Left lung (tissue), 10 donors: ENCODE results near the gene SLC2A11. TPM values are rescaled to one million over a fixed set of nuclear protein-coding genes. Genes with fewer than 3 reads are reported as not detected.

Experiments used
- ATAC-seq: fragments of 200-7000 bp; cut with Tn5 transposase; one replicate; pipeline ENCODE4 v1.9.1; 2020; ENCODE audit warnings: moderate library complexity
- DNase-seq, 4 donors: peaks; one replicate each; pipeline ENCODE4 v3.0.0-alpha.2; 2013 to 2020
- H3K27ac ChIP-seq, 2 donors: fragments of 200-600 bp; sonication (generic) in 1 of 2; one replicate each; pipeline versions ENCODE4 v1.5.0 to v1.8.0; 2020 to 2021
- H3K27me3 ChIP-seq, 2 donors: fragments of 200-600 bp; sonication (generic) in 1 of 2; one replicate each; pipeline versions ENCODE4 v1.5.0 to v1.8.0; 2020 to 2021
- H3K36me3 ChIP-seq, 2 donors: fragments of 200-600 bp; sonication (generic) in 1 of 2; one replicate each; pipeline versions ENCODE4 v1.5.0 to v1.8.0; 2020 to 2021
- H3K4me1 ChIP-seq, 2 donors: fragments of 200-600 bp; one replicate each; pipeline ENCODE4 v1.8.0; 2021
- H3K4me3 ChIP-seq, 2 donors: fragments of 200-600 bp; sonication (generic) in 1 of 2; one replicate each; pipeline versions ENCODE4 v1.5.0 to v1.8.0; 2020 to 2021; ENCODE audit warnings: mild to moderate bottlenecking in 1 of 2
- H3K9me3 ChIP-seq, 2 donors: fragments of 200-600 bp; sonication (generic) in 1 of 2; one replicate each; pipeline versions ENCODE4 v1.5.0 to v1.8.0; 2020 to 2021
- intact Hi-C, 2 donors: fragments of 100-400 bp; cut with DNase I; formaldehyde crosslinking; loops; one replicate each; pipeline versions ENCODE4 v1.11.2 to v1.14.2; 2022
- polyA plus RNA-seq, 6 donors: library from polyadenylated mRNA; unstranded; fragments of 120-200 nt; gene quantifications; one replicate each; pipeline ENCODE4 v1.2.1, GENCODE V29; 2013; ENCODE audit not compliant: insufficient read length in 6 of 6
- total RNA-seq, 2 donors: library from RNA; stranded (reverse); fragmentation: NEBNext Ultra II Directional; extraction: Animal tissue kit (Norgen Biotek cat#: 25700); gene quantifications; one replicate each; pipeline ENCODE4 v1.2.1, GENCODE V29; 2021
- TF ChIP-seq, protein P1 (sequence below), 2 donors: fragments of 200-600 bp; sonication (generic) in 1 of 2; IDR thresholded peaks; one replicate each; pipeline versions ENCODE4 v1.5.0 to v1.8.0; 2021; ENCODE audit warnings: antibody characterized with exemption in 2 of 2
- donor health status: DM: no; HTN: yes; CAD: no.
- donor health status: DM: no; HTN: no; CAD: no.

SLC2A11 gene
- total and polyA plus RNA-seq, 8 donors: 9.9 to 26.7 (median 18.9) TPM

DNA sequence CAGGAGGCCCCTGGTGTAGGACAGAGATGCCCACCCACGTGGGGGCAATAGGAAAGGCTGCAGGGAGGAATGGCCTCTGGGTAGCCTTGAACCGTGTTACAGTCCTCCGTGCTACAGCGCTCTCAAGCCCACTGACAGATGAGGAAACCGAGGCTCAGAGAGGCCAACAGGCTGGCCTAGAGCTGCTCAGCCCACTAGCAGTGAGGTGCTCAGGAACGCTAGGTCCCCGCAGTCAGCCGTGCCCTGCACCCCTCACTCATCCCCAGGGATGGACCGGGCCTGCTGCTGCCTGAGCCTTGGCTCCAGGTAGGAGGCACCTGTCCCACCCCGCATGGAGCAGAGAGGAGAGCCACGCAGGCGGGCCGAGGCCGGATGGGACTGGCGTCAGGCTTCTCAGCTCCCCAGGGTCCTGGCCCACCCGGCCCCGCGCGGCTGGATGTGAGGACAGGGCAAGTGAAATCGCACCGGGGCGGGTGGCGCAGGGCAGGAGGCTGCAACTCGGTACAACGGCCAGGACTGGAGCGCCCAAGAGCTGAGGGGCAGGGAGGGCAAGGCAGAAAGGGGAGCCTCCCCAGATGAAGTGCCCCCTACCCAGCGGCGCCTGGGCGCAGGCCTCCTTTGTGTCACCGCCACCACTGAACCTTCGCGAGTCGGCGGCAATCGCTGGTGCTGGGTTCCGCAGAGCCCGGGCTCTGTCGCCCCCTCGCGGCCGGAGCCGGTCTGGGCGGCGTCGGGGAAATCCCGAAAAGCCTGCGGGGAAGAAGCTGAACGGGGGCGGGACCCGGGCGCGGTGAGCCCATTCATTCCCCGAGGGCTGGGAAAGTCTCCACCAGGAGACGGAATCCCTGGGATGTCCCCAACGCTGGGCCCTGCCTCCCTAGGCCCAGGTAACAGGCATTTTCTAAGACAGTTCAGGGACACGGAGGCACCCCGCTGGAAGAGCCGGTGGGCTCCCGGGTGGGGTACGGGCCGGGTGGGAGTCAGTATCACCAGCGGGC, 8.4 kb upstream of the SLC2A11 start:
- Histone ChIP-seq H3K36me3 (no peaks in the 10 kb centered on the region), H3K9me3 (no peaks in the 10 kb centered on the region), H3K27me3 (peaks cover 0 to 7% of the 10 kb centered on the region in 2 donors), H3K27ac (no peak overlapping the region), H3K4me1 (peaks cover 11 to 20% of the 10 kb centered on the region in 2 donors), H3K4me3 (no peak overlapping the region)
- DNase-seq (peak; percentile 67 to 98 (median 83)), ATAC-seq (peak; percentile 95)
- intact Hi-C loops: loop anchor here in 1 of 2 donors (10.0 kb wide), 1 partner anchor 305 kb away; no protein-coding TSS in a partner anchor
- TF ChIP-seq, protein P1, sequence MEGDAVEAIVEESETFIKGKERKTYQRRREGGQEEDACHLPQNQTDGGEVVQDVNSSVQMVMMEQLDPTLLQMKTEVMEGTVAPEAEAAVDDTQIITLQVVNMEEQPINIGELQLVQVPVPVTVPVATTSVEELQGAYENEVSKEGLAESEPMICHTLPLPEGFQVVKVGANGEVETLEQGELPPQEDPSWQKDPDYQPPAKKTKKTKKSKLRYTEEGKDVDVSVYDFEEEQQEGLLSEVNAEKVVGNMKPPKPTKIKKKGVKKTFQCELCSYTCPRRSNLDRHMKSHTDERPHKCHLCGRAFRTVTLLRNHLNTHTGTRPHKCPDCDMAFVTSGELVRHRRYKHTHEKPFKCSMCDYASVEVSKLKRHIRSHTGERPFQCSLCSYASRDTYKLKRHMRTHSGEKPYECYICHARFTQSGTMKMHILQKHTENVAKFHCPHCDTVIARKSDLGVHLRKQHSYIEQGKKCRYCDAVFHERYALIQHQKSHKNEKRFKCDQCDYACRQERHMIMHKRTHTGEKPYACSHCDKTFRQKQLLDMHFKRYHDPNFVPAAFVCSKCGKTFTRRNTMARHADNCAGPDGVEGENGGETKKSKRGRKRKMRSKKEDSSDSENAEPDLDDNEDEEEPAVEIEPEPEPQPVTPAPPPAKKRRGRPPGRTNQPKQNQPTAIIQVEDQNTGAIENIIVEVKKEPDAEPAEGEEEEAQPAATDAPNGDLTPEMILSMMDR (IDR thresholded peaks at IDR 0.05): peak; percentile 97 to 98

DNA sequence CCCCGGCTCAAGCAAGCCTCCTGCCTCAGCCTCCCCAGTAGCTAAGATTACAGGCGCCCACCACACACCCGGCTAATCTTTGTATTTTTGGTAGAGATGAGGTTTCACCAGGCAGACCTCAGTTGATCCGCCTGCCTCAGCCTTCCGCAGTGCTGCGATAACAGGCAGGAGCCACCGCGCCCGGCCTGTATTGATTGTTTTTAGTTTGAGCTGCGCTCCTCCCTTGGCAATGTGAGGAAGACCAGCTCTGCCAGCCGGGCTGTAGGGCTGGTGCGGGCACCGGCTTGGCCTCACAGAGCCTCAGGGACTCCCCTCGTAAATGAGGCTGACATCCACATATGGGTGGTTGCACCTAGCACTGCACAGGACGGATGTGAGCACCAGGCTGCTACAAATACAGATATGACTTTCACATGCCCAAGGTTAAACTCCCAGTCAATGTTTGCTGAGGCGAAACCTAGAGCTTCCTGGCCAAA, 7.5 kb upstream of the SLC2A11 start:
- Histone ChIP-seq H3K36me3 (no peaks in the 10 kb centered on the region), H3K27ac (no peak overlapping the region), H3K4me3 (no peak overlapping the region), H3K27me3 (peaks cover 0 to 7% of the 10 kb centered on the region in 2 donors), H3K9me3 (no peaks in the 10 kb centered on the region), H3K4me1 (peaks cover 6 to 15% of the 10 kb centered on the region in 2 donors)
- TF ChIP-seq, protein P1 (IDR thresholded peaks at IDR 0.05): no peak
- DNase-seq (peak in 1 of 4 donors; percentile 68), ATAC-seq (no peak)
- intact Hi-C loops: no loop called here

DNA sequence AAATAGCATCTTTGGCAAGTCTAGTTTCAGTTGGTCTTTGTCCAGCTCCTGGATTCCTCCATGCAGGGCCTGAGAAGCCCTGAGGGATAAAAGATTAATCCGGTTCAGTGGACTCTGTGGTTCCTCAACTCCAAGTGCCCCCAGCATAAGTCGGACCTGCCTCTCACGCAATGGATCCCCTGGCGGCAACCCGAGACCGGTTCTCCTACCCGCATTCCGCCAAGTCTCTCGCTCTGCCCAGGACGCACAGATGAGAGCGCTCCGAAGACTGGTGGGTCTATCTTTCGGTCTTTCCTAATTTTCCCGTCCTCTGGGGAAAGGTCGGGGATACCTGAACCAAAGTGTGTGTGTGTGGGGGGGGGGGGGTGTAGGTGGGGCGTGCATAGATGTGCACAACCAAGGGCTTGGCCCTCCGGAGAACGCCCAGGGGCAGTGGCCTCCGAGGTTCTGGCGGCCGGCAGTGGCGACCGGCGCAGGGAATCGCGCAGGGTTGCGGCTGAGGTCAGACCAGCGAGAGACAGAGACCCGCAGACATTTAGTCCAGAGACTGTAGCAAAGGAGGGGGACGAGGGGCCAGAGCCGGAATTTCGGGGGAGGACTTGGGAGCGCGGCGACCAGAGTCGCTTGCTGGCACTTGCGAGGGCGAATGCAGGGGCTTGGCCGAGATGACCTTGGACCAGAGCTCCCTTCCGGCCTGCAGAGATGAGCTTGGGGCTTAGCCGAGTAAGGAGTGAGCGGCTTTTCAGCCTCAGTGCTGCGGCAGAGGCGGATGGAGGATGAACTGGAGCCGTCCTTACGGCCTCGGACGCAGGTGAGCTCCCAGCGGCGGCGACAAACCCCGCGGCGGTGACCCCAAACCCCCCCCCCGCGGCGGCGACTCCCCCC, 712 bp upstream of the SLC2A11 start:
- ATAC-seq (peak; percentile 57), DNase-seq (peak in 3 of 4 donors; percentile 46 to 83 (median 50))
- Histone ChIP-seq H3K9me3 (no peaks in the 10 kb centered on the region), H3K4me1 (peaks cover 3 to 20% of the 10 kb centered on the region in 2 donors), H3K36me3 (no peaks in the 10 kb centered on the region), H3K27ac (peak overlapping the region; percentile 90 to 94), H3K4me3 (peak overlapping the region; percentile 68 to 70), H3K27me3 (no peaks in the 10 kb centered on the region)
- intact Hi-C loops: no loop called here
- TF ChIP-seq, protein P1 (IDR thresholded peaks at IDR 0.05): no peak

DNA sequence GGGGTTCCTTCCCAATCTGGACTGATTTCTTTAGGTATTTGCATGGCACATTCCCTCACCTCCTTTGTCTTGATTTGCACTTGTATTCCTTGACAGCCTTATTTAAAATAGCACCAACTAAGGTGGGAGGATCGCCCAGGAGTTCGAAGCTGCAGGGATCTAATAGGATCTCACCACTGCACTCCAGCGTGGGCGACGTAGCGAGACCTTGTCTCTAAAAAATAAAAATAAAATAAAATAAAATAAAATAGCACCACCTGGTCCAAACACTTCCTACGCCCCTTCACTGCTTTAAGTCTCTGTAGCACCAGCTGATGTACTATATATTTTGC, 775 bp downstream of the SLC2A11 start:
- Histone ChIP-seq H3K4me3 (peak overlapping the region; percentile 68 to 70), H3K9me3 (no peaks in the 10 kb centered on the region), H3K36me3 (no peaks in the 10 kb centered on the region), H3K27ac (no peak overlapping the region), H3K4me1 (peaks cover 3 to 20% of the 10 kb centered on the region in 2 donors), H3K27me3 (no peaks in the 10 kb centered on the region)
- DNase-seq (no peak), ATAC-seq (no peak)
- intact Hi-C loops: no loop called here
- TF ChIP-seq, protein P1 (IDR thresholded peaks at IDR 0.05): no peak
